ENCODE results near the gene TLX3.

TLX3 gene

GRCh38 chr5:171306781-171307591 is 2.1 kb upstream of the TLX3 start:
- DNase-seq = no peak

- no peak for DNase-seq
These were observed 1.1 kb upstream of the TLX3 start for GRCh38 chr5:171307789-171308452.

GRCh38 chr5:171309276-171310211 is 496 bp downstream of the TLX3 start:
- no peak for DNase-seq

GRCh38 chr5:171310212-171310818 is 1.3 kb downstream of the TLX3 start:
- DNase-seq = no peak

GRCh38 chr5:171310819-171311321 is 1.8 kb downstream of the TLX3 start:
- no peak for DNase-seq

GRCh38 chr5:171311322-171312077 is 2.5 kb downstream of the TLX3 start:
- DNase-seq = no peak

GRCh38 chr5:171312129-171312974 is 3.3 kb downstream of the TLX3 start:
- DNase-seq = no peak

- no peak for DNase-seq
These were observed 4.6 kb downstream of the TLX3 start for GRCh38 chr5:171313481-171314206.

GRCh38 chr5:171314728-171315385 is 5.8 kb downstream of the TLX3 start:
- DNase-seq = no peak

- no peak for DNase-seq
These were observed 6.4 kb downstream of the TLX3 start for GRCh38 chr5:171315386-171315891.

GRCh38 chr5:171315925-171316257 is 6.8 kb downstream of the TLX3 start:
- no peak for DNase-seq

GRCh38 chr5:171316258-171317121 is 7.4 kb downstream of the TLX3 start:
- DNase-seq = no peak

- no peak for DNase-seq
These were observed 8.2 kb downstream of the TLX3 start for GRCh38 chr5:171317230-171317629.

- DNase-seq = no peak
These were observed 9.0 kb downstream of the TLX3 start for GRCh38 chr5:171318026-171318425.

- DNase-seq = no peak
These were observed 12.4 kb downstream of the TLX3 start for GRCh38 chr5:171321447-171321846.

- DNase-seq = no peak
These were observed 13.5 kb downstream of the TLX3 start for GRCh38 chr5:171322527-171322926.

- DNase-seq = no peak
These were observed 14.0 kb downstream of the TLX3 start for GRCh38 chr5:171323007-171323406.

- DNase-seq = no peak
These were observed 15.0 kb downstream of the TLX3 start for GRCh38 chr5:171323806-171324632.
